Transverse colon (tissue), 4 donors: ENCODE measurements around the gene ERP27.

Experiments
- CTCF ChIP-seq, 5 experiments: fragments of 200-600 bp in 3 of 5; fragments of 450-650 bp in 2 of 5; sonication (generic) in 3 of 5; IDR thresholded peaks; 1 replicate in 2 of 5; 2 replicates in 3 of 5; pipeline ENCODE4 v1.5.1; 2016 to 2017; ENCODE audit warnings: antibody characterized with exemption in 5 of 5, inconsistent platforms in 3 of 5, mild to moderate bottlenecking in 2 of 5, moderate library complexity in 1 of 5
- POLR2A ChIP-seq: fragments of 450-650 bp; IDR thresholded peaks from one replicate; pipeline ENCODE4 v1.6.1; 2016; ENCODE audit warnings: antibody characterized with exemption, mild to moderate bottlenecking, moderate library complexity
- POLR2AphosphoS5 ChIP-seq, 3 donors: sonication (generic); formaldehyde crosslinking; IDR thresholded peaks; one replicate each; pipeline ENCODE4 v1.6.1; 2016; ENCODE audit warnings: antibody characterized with exemption in 3 of 3

- no peak for TF ChIP-seq CTCF (IDR thresholded peaks at IDR 0.05)
- no peak for TF ChIP-seq POLR2AphosphoS5 (IDR thresholded peaks at IDR 0.05)
- no peak for TF ChIP-seq POLR2A
These were observed 69.3 kb downstream of the ERP27 start for GRCh38 chr12:14868916-14869506.
